PC-9 (cell line): ENCODE measurements around the gene ESRRG. TPM values are rescaled to one million over a fixed set of nuclear protein-coding genes. Genes with fewer than 3 reads are reported as not detected.
"Not testable (repeated sequence)": the region's sequence is repeated elsewhere in the genome, so short reads cannot be mapped to it uniquely, and the experiment has no call there.

Experiments used
- BruUV-seq: library from RNA; stranded (reverse); fragments of 400-500 nt; replicated peaks from 2 replicates; lab custom pipeline; 2021; lab: Mats Ljungman, UMichigan
- CTCF ChIA-PET: fragments of 300-600 bp; sonication (Branson Sonifier 250); formaldehyde crosslinking; loops from one replicate; lab custom pipeline; 2022; ENCODE audit warnings: antibody characterized with exemption; lab: Charles Lee
- POLR2A ChIA-PET: fragments of 300-600 bp; sonication (Branson Sonifier 250); formaldehyde crosslinking; loops from one replicate; lab custom pipeline; 2022; ENCODE audit warnings: antibody characterized with exemption; ENCODE audit not compliant: unreplicated experiment; lab: Charles Lee
- DNase-seq, 2 experiments: peaks; one replicate each; pipeline versions ENCODE4 v3.0.0 to v3.0.0-alpha.2; 2015 to 2022; ENCODE audit warnings: mixed read lengths in 1 of 2
- H2AFZ ChIP-seq: fragments of 200-600 bp; sonication (generic); 2 replicates; pipeline ENCODE4 v1.8.1; 2017; ENCODE audit warnings: antibody characterized with exemption
- H3F3A ChIP-seq: fragments of 200-600 bp; sonication (generic); 2 replicates; pipeline ENCODE4 v1.8.1; 2017; ENCODE audit warnings: antibody characterized with exemption, mild to moderate bottlenecking, low read depth; ENCODE audit not compliant: insufficient read depth
- H3K27ac ChIP-seq: fragments of 200-600 bp; sonication (generic); 2 replicates; pipeline ENCODE4 v1.6.1; 2016; ENCODE audit warnings: mixed run types
- H3K27me3 ChIP-seq: fragments of 200-600 bp; sonication (generic); 2 replicates; pipeline ENCODE4 v1.6.1; 2016; ENCODE audit warnings: low read depth, mixed run types; ENCODE audit not compliant: insufficient read depth
- H3K36me3 ChIP-seq: fragments of 200-600 bp; sonication (generic); 2 replicates; pipeline ENCODE4 v1.6.1; 2016; ENCODE audit warnings: low read depth, mixed run types
- H3K4me1 ChIP-seq: fragments of 200-600 bp; sonication (generic); replicated peaks from 2 replicates; pipeline ENCODE4 v1.6.1; 2016; ENCODE audit warnings: mixed run types; ENCODE audit not compliant: insufficient read depth
- H3K4me2 ChIP-seq: fragments of 200-600 bp; sonication (generic); 2 replicates; pipeline ENCODE4 v1.6.1; 2017; ENCODE audit warnings: mixed run types
- H3K4me3 ChIP-seq: fragments of 200-600 bp; sonication (generic); 2 replicates; pipeline ENCODE4 v1.6.1; 2016; ENCODE audit warnings: mixed run types
- H3K79me2 ChIP-seq: fragments of 200-600 bp; sonication (generic); 2 replicates; pipeline ENCODE4 v1.6.1; 2017; ENCODE audit warnings: low read depth, mixed run types
- H3K9me2 ChIP-seq: fragments of 200-600 bp; sonication (generic); 2 replicates; pipeline ENCODE4 v1.8.1; 2017; ENCODE audit warnings: mild to moderate bottlenecking; ENCODE audit not compliant: insufficient read depth
- H3K9me3 ChIP-seq: fragments of 200-600 bp; sonication (generic); 2 replicates; pipeline ENCODE4 v1.8.1; 2016; ENCODE audit warnings: low read depth; ENCODE audit not compliant: insufficient read depth
- H4K20me1 ChIP-seq: fragments of 200-600 bp; sonication (generic); 2 replicates; pipeline ENCODE4 v1.8.1; 2017; ENCODE audit not compliant: insufficient read depth
- EZH2 ChIP-seq: fragments of 200-600 bp; sonication (generic); IDR thresholded peaks from 2 replicates; pipeline ENCODE4 v1.8.0; 2017; ENCODE audit warnings: antibody characterized with exemption, low read depth
- intact Hi-C: fragments of 100-400 bp; cut with micrococcal nuclease; formaldehyde crosslinking; loops from one replicate; pipeline ENCODE4 v1.10.0; 2022; ENCODE audit not compliant: unreplicated experiment
- total RNA-seq: library from RNA; stranded (reverse); gene quantifications from 2 replicates; pipeline ENCODE4 v1.2.3, GENCODE V29; 2021
- TF ChIP-seq, protein P1 (sequence below): fragments of 200-600 bp; sonication (generic); conservative IDR thresholded peaks from 2 replicates; pipeline ENCODE4 v1.6.1; 2017; ENCODE audit warnings: mixed run types, antibody characterized with exemption, mild to moderate bottlenecking, moderate library complexity

The ESRRG gene
- total RNA-seq, 1 experiment from 2014 or later = not detected

DNA sequence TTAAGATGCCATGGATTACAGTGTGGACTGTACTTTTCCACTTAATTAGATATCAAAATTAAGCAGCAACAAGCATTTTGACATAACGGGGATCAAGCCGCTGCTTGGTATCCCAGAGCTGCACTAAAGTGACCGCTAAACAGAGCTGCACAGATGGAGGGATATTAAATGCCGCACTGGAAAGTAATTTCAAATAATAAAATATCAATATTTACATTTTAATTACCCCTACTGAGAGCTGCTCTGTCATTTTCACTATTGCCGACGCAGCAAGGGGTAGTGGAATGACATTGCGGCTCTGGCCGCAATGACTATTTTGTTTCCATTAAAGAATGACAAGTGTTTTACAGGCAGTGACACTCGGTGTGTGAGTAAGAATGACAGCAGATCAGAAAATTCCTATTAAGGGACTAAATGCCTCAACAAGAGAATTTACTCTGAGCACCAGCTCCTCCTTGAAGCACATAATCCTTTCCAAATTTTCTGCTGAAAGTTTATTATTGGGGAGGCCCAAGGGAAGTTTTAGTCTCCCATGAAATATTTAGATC lies 190.9 kb downstream of the ESRRG start:
- no peaks in the 10 kb centered on the region for H3K27me3 ChIP-seq
- BruUV-seq = no TSS peak
- peaks cover 14% of the 10 kb centered on the region for H3K4me1 ChIP-seq
- ChIA-PET POLR2A (no interaction called here), CTCF (no interaction called here)
- H3K9me2 ChIP-seq = no peaks in the 10 kb centered on the region; the same call in 1 of the 2 replicates
- H3K4me3 ChIP-seq = no peak overlapping the region
- no peak overlapping the region for H3K27ac ChIP-seq
- no peaks in the 10 kb centered on the region for H4K20me1 ChIP-seq
- DNase-seq = no peak
- peaks cover 5% of the 10 kb centered on the region; the same call in 1 of the 2 replicates for H3F3A ChIP-seq
- H3K36me3 ChIP-seq = no peaks in the 10 kb centered on the region
- no peaks in the 10 kb centered on the region for H3K9me3 ChIP-seq
- H2AFZ ChIP-seq = no peak overlapping the region
- TF ChIP-seq, protein P1, sequence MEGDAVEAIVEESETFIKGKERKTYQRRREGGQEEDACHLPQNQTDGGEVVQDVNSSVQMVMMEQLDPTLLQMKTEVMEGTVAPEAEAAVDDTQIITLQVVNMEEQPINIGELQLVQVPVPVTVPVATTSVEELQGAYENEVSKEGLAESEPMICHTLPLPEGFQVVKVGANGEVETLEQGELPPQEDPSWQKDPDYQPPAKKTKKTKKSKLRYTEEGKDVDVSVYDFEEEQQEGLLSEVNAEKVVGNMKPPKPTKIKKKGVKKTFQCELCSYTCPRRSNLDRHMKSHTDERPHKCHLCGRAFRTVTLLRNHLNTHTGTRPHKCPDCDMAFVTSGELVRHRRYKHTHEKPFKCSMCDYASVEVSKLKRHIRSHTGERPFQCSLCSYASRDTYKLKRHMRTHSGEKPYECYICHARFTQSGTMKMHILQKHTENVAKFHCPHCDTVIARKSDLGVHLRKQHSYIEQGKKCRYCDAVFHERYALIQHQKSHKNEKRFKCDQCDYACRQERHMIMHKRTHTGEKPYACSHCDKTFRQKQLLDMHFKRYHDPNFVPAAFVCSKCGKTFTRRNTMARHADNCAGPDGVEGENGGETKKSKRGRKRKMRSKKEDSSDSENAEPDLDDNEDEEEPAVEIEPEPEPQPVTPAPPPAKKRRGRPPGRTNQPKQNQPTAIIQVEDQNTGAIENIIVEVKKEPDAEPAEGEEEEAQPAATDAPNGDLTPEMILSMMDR = no peak
- no peak for TF ChIP-seq EZH2
- intact Hi-C loops = no loop called here
- H3K4me2 ChIP-seq = no peak overlapping the region
- no peaks in the 10 kb centered on the region for H3K79me2 ChIP-seq

DNA sequence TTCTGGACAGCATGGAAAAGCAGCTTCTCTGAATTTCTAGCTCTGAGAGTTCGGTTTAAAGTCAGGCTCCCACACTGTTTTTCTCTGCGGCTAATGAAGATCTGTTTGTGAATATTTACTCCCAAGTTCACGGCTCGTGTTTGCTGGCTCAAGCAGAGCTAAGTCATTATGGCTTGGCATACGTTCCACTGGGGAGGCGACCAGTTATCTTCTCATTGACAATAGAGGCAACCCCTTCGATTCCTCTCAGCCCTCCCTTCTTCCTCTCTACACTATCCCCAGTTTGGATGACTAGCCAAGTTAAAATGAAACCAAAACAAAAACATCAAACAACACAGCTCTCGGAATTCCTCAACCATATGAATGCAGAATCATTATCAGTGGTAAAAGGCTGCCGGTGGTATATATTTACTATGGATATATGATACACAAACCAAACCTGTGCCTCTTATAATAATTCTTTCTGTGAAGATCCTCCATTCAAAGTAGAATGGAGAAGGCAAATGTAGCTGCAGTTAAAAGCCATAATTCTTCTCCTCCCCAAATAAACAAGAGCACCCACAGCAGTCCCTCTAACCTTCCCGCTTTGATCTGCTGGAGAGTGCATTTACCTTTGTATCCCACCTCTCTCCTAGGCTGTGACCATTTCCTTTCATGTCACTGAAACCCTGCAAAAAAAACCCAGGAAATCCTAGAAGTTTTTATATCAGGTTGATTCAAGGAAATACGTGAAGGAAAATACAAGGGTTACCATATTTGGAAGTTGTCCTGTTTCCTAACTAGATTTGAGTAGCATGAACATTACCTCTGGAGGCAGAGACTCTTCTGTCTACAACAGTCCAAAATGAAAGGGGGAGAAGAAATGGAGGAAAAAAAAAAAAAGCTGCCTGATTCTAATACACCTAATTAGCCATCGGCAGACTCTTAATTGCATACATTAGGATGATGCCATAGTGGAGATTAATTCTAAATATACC lies 191.7 kb downstream of the ESRRG start:
- H3K9me2 ChIP-seq = no peaks in the 10 kb centered on the region; the same call in 1 of the 2 replicates
- intact Hi-C loops = no loop called here
- H3K27ac ChIP-seq = no peak overlapping the region
- H3K27me3 ChIP-seq = no peaks in the 10 kb centered on the region
- ChIA-PET CTCF (no interaction called here), POLR2A (no interaction called here)
- no peaks in the 10 kb centered on the region for H3K36me3 ChIP-seq
- DNase-seq = no peak
- no peaks in the 10 kb centered on the region for H4K20me1 ChIP-seq
- H3K4me1 ChIP-seq = peaks cover 14% of the 10 kb centered on the region
- no TSS peak for BruUV-seq
- TF ChIP-seq, protein P1 = no peak
- TF ChIP-seq EZH2 = no peak
- peak overlapping the region; percentile 62 for H3K4me2 ChIP-seq
- peak overlapping the region; percentile 76 for H2AFZ ChIP-seq
- no peaks in the 10 kb centered on the region for H3K9me3 ChIP-seq
- peaks cover 5% of the 10 kb centered on the region; the same call in 1 of the 2 replicates for H3F3A ChIP-seq
- peak overlapping the region; percentile 45; the same call in 1 of the 2 replicates for H3K4me3 ChIP-seq
- H3K79me2 ChIP-seq = no peaks in the 10 kb centered on the region

DNA sequence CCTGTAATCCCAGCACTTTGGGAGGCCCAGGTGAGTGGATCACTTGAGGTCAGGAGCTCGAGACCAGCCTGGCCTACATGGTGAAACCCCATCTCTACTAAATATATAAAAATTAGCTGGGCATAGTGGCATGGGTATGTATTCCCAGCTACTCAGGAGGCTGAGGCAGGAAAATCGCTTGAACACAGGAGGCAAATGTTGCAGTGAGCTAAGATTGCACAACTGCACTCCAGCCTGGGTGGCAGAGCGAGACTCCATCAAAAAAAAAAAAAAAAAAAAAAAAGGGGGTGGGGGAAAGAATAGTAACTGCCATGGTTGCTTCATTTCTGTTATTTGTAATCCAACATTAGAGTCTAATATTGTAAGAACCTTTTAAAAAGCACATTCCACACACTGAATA lies 193.4 kb downstream of the ESRRG start:
- H3F3A ChIP-seq, H3K9me2 ChIP-seq, BruUV-seq, H3K4me3 ChIP-seq, CTCF ChIA-PET, H4K20me1 ChIP-seq, H3K27me3 ChIP-seq, H3K27ac ChIP-seq, H3K36me3 ChIP-seq, H2AFZ ChIP-seq, H3K79me2 ChIP-seq, H3K4me2 ChIP-seq, H3K9me3 ChIP-seq, DNase-seq, intact Hi-C loops: not testable (repeated sequence)
- POLR2A ChIA-PET = interaction anchor here (0.6 kb wide), 1 partner anchor 1315 kb away, joined by 3 read pairs; no protein-coding TSS in a partner anchor
- H3K4me1 ChIP-seq = peaks cover 14% of the 10 kb centered on the region
